GM12891 (cell line): ENCODE results near the gene GNPTG.

Experiments used
- DNase-seq: peaks from one replicate; pipeline ENCODE4 v3.0.0; 2011; ENCODE audit warnings: low spot score; ENCODE audit not compliant: insufficient read length
- FAIRE-seq: peaks from 2 replicates; lab custom pipeline; 2011; peaks lifted over from hg19 to GRCh38; lab: Jason Lieb, UNC
- PAX5 ChIP-seq: IDR thresholded peaks from 2 replicates; pipeline ENCODE4 v1.6.1; 2011; ENCODE audit warnings: low read length, moderate library complexity, mild to moderate bottlenecking; ENCODE audit not compliant: insufficient read depth, severe bottlenecking
- POLR2A ChIP-seq: IDR thresholded peaks from 2 replicates; pipeline ENCODE4 v1.6.1; 2011; ENCODE audit warnings: low read depth, low read length, control low read depth
- POLR2AphosphoS5 ChIP-seq: IDR thresholded peaks from 2 replicates; pipeline ENCODE4 v1.6.1; 2011; ENCODE audit warnings: low read depth, low read length, control low read depth
- POU2F2 ChIP-seq: IDR thresholded peaks from 2 replicates; pipeline ENCODE4 v1.6.1; 2011; ENCODE audit warnings: low read depth, mild to moderate bottlenecking, control low read depth, low read length, moderate library complexity
- SPI1 ChIP-seq: IDR thresholded peaks from 2 replicates; pipeline ENCODE4 v1.6.1; 2011; ENCODE audit warnings: low read depth, low read length, control low read depth
- TAF1 ChIP-seq: IDR thresholded peaks from 2 replicates; pipeline ENCODE4 v1.6.1; 2011; ENCODE audit warnings: low read depth, low read length, control low read depth

Gene GNPTG

GRCh38 chr16:1319041-1319440 is 32.7 kb upstream of the GNPTG start:
- FAIRE-seq (no peak), DNase-seq (no peak)

GRCh38 chr16:1320097-1320496 is 31.6 kb upstream of the GNPTG start:
- no peak for TF ChIP-seq SPI1
- no peak for TF ChIP-seq POLR2AphosphoS5
- TF ChIP-seq POLR2A = no peak
- no peak for TF ChIP-seq POU2F2
- TF ChIP-seq TAF1 = no peak
- no peak for TF ChIP-seq PAX5
- FAIRE-seq (no peak), DNase-seq (no peak)

More at GRCh38 chr16:1319041-1319440, 32.7 kb upstream of the GNPTG start:
- no peak for TF ChIP-seq POU2F2
- TF ChIP-seq POLR2AphosphoS5 = peak; percentile 76
- 0 out of 2 replicates have a peak, but pooled peaks have one; percentile 40 for TF ChIP-seq POLR2A

- TF ChIP-seq POU2F2 (no peak), PAX5 (no peak), SPI1 (no peak), TAF1 (no peak), POLR2A (no peak), POLR2AphosphoS5 (no peak; the same call in none of the 2 replicates)
- DNase-seq (no peak), FAIRE-seq (no peak)
Observed at GRCh38 chr16:1320658-1321240, 31.0 kb upstream of the GNPTG start.

- DNase-seq (no peak), FAIRE-seq (no peak)
- no peak for TF ChIP-seq SPI1
- no peak for TF ChIP-seq TAF1
- no peak for TF ChIP-seq POLR2AphosphoS5
- TF ChIP-seq POLR2A = no peak
- TF ChIP-seq POU2F2 = no peak
- no peak for TF ChIP-seq PAX5
Observed at GRCh38 chr16:1322407-1322806, 29.3 kb upstream of the GNPTG start.

- no peak for DNase-seq
- FAIRE-seq = no peak
- no peak for TF ChIP-seq POLR2A
- no peak for TF ChIP-seq PAX5
- no peak for TF ChIP-seq TAF1
- TF ChIP-seq POLR2AphosphoS5 = peak; percentile 48; the same call in 1 of the 2 replicates
- TF ChIP-seq SPI1 = no peak
- no peak for TF ChIP-seq POU2F2
Observed at GRCh38 chr16:1323296-1324239, 28.2 kb upstream of the GNPTG start.

GRCh38 chr16:1324286-1324826 is 27.4 kb upstream of the GNPTG start:
- FAIRE-seq (no peak), DNase-seq (no peak)
- no peak for TF ChIP-seq POLR2AphosphoS5
- TF ChIP-seq PAX5 = no peak
- TF ChIP-seq POLR2A = no peak
- TF ChIP-seq POU2F2 = no peak
- TF ChIP-seq SPI1 = no peak
- no peak for TF ChIP-seq TAF1

GRCh38 chr16:1325261-1325660 is 26.5 kb upstream of the GNPTG start:
- no peak for TF ChIP-seq POLR2A
- no peak for TF ChIP-seq PAX5
- no peak for TF ChIP-seq POLR2AphosphoS5
- TF ChIP-seq SPI1 = no peak
- no peak for TF ChIP-seq POU2F2
- no peak for TF ChIP-seq TAF1
- DNase-seq = no peak
- FAIRE-seq = no peak

GRCh38 chr16:1325673-1326371 is 25.9 kb upstream of the GNPTG start:
- FAIRE-seq = no peak

More at GRCh38 chr16:1325673-1326371, 25.9 kb upstream of the GNPTG start:
- no peak for TF ChIP-seq POU2F2
- TF ChIP-seq POLR2A = peak; percentile 16; the same call in 1 of the 2 replicates
- TF ChIP-seq TAF1 = no peak
- no peak for TF ChIP-seq PAX5
- peak; percentile 69 for TF ChIP-seq POLR2AphosphoS5
- no peak for TF ChIP-seq SPI1
- DNase-seq = no peak
